SJCRH30 (cell line): ENCODE measurements around the gene ZNF512. TPM values are rescaled to one million over a fixed set of nuclear protein-coding genes. Genes with fewer than 3 reads are reported as not detected.
A peak's percentile ranks its signal among the peaks of the same experiment; 100 is the strongest.
"Not testable (repeated sequence)": the region's sequence is repeated elsewhere in the genome, so short reads cannot be mapped to it uniquely, and the experiment has no call there.

Experiments
- DNase-seq, 2 experiments: peaks; one replicate each; pipeline ENCODE4 v3.0.0-alpha.2; 2015 to 2020
- H3K27ac ChIP-seq: fragments of 250-450 bp; sonication (Bioruptor Pico); 2 replicates; pipeline ENCODE4 v1.5.1; 2020; ENCODE audit warnings: mild to moderate bottlenecking, moderate library complexity
- H3K27me3 ChIP-seq: fragments of 250-450 bp; sonication (Bioruptor Pico); 2 replicates; pipeline ENCODE4 v1.5.1; 2020; ENCODE audit warnings: mild to moderate bottlenecking, moderate library complexity
- H3K36me3 ChIP-seq: fragments of 250-450 bp; sonication (Bioruptor Pico); 2 replicates; pipeline ENCODE4 v1.5.1; 2020; ENCODE audit warnings: mild to moderate bottlenecking, moderate library complexity
- H3K4me1 ChIP-seq: fragments of 250-450 bp; sonication (Bioruptor Pico); 2 replicates; pipeline ENCODE4 v1.5.1; 2020; ENCODE audit warnings: mild to moderate bottlenecking, moderate library complexity
- H3K4me3 ChIP-seq: fragments of 250-450 bp; sonication (Bioruptor Pico); 2 replicates; pipeline ENCODE4 v1.5.1; 2020; ENCODE audit warnings: mild to moderate bottlenecking, moderate library complexity
- H3K9me3 ChIP-seq: fragments of 250-450 bp; sonication (Bioruptor Pico); replicated peaks from 2 replicates; pipeline ENCODE4 v1.5.1; 2020; ENCODE audit warnings: mild to moderate bottlenecking, moderate library complexity
- total RNA-seq: library from RNA; depleted of rRNA; stranded (reverse); fragments of >200 nt; shearing (Covaris generic); gene quantifications from 2 replicates; pipeline ENCODE4 v1.2.3, GENCODE V29; 2014

The ZNF512 gene
- total RNA-seq, 1 experiment from 2014 or later = 87.8 TPM

DNA sequence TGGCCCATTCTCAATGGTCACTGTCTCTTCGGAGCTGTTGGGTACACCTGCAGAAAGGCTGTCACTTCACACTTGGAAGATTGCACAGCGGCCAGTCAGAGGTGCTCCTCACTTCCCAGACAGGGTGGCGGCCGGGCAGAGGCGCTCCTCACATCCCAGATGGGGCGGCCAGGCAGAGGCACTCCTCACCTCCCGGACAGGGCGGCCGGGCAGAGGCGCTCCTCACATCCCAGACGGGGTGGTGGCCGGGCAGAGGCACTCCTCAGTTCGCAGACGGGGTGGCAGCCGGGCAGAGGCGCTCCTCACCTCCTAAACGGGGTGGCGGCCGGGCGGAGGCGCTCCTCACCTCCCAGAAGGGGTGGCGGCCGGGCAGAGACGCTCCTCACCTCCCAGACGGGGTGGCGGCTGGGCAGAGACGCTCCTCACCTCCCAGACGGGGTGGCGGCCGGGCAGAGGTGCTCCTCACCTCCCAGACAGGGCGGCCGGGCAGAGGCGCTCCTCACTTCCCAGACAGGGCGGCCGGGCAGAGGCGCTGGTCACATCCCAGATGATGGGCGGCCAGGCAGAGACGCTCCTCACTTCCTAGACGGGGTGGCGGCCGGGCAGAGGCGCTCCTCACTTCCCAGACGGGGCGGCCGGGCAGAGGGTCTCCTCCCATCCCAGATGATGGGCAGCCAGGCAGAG is 11.3 kb downstream of the ZNF512 start:
- DNase-seq, H3K4me3 ChIP-seq, H3K4me1 ChIP-seq, H3K27me3 ChIP-seq, H3K27ac ChIP-seq: not testable (repeated sequence)
- Histone ChIP-seq H3K9me3 (peaks cover 24% of the 10 kb centered on the region), H3K36me3 (peaks cover 20% of the 10 kb centered on the region; the same call in 1 of the 2 replicates)

- peaks cover 21% of the 10 kb centered on the region for H3K9me3 ChIP-seq
- not testable (repeated sequence) for DNase-seq
Measured at GRCh38 chr2:27595412-27595811, 12.6 kb downstream of the ZNF512 start.

GRCh38 chr2:27596627-27597026 is 13.8 kb downstream of the ZNF512 start:
- Histone ChIP-seq H3K27ac (no peak overlapping the region), H3K36me3 (peaks cover 35% of the 10 kb centered on the region)
- DNase-seq = no peak

More at GRCh38 chr2:27595412-27595811, 12.6 kb downstream of the ZNF512 start:
- H3K4me1 ChIP-seq, H3K27me3 ChIP-seq, H3K4me3 ChIP-seq, H3K27ac ChIP-seq: not testable (repeated sequence)
- H3K36me3 ChIP-seq = peaks cover 31% of the 10 kb centered on the region

DNA sequence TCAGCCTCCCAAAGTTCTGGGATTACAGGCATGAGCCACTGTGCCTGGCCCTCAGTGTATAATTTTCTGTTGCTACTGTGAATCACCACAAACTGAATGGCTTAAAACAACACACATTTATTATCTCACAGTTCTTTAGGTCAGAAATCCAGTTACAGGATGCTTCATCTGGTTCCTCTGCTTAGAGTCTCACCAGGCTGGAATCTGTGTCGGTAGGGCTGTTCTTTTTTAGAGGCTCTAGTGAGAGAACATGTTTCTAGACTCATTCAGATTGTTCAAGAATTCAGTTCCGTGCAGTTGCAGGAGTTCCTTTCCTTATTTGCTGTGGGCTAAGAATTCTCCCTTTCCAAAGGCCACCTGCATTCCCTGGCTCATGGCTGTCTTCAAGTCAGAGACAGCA is 23.8 kb downstream of the ZNF512 start:
- Histone ChIP-seq H3K9me3 (no peaks in the 10 kb centered on the region), H3K36me3 (peaks cover 78% of the 10 kb centered on the region), H3K4me1 (no peaks in the 10 kb centered on the region), H3K27ac (no peak overlapping the region), H3K4me3 (no peak overlapping the region), H3K27me3 (no peaks in the 10 kb centered on the region)
- DNase-seq = no peak

More at GRCh38 chr2:27596627-27597026, 13.8 kb downstream of the ZNF512 start:
- Histone ChIP-seq H3K27me3 (no peaks in the 10 kb centered on the region), H3K4me1 (no peaks in the 10 kb centered on the region), H3K4me3 (no peak overlapping the region), H3K9me3 (peaks cover 15% of the 10 kb centered on the region)

GRCh38 chr2:27613985-27614384 is 31.1 kb downstream of the ZNF512 start:
- no peak for DNase-seq
- H3K4me3 ChIP-seq = no peak overlapping the region
- H3K27me3 ChIP-seq = no peaks in the 10 kb centered on the region
- H3K27ac ChIP-seq = no peak overlapping the region
- peaks cover 70% of the 10 kb centered on the region for H3K36me3 ChIP-seq
- no peaks in the 10 kb centered on the region for H3K4me1 ChIP-seq
- no peaks in the 10 kb centered on the region for H3K9me3 ChIP-seq

DNA sequence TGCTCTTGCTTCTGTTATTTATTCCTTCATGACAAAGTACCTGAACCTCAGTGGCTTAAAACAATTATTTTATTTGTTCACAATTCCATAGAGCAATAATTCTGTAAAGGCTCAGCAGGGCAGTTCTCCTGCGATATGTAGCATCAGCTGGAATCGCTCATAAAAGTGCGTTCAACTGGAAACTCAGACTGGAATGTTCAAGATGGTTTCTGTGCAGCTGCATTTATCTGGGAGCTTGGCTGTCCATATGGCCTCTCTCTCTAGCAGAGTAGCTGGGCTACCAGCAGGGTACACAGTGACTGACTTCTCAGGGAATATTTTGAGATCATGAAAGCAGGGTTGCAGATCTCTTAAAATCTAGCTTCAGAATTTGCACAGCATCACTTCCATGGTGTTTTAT is 32.5 kb downstream of the ZNF512 start:
- Histone ChIP-seq H3K4me1 (no peaks in the 10 kb centered on the region), H3K36me3 (peaks cover 70% of the 10 kb centered on the region), H3K4me3 (no peak overlapping the region), H3K27me3 (no peaks in the 10 kb centered on the region), H3K9me3 (no peaks in the 10 kb centered on the region), H3K27ac (no peak overlapping the region)
- DNase-seq = no peak

GRCh38 chr2:27621524-27621923 is 38.7 kb downstream of the ZNF512 start:
- no peak overlapping the region for H3K27ac ChIP-seq
- H3K27me3 ChIP-seq = no peaks in the 10 kb centered on the region
- H3K36me3 ChIP-seq = peaks cover 65% of the 10 kb centered on the region
- no peak for DNase-seq
- peaks cover 4% of the 10 kb centered on the region for H3K4me1 ChIP-seq
- H3K9me3 ChIP-seq = no peaks in the 10 kb centered on the region
- no peak overlapping the region for H3K4me3 ChIP-seq

DNA sequence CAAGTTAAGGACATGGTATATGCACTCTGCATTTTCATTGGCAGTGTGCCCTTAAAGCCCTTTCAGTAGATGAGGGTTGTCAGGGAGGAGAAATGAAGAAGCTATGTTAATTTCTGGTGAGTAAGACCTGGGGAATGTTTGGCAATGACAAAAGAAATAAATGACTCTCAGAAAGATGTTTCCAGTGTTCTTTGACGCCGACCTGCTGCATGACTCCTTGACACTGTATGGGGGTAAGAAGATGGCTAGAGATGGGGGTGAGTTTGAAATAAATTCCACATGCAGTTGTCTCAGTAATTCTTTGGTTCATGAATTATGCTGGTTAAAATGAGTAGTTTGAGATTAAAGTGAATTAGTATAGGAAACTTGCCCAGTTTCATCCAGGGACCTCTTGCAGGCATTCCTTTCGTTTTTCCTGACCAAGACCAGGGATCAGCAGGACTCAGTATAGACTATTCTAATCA is 40.1 kb downstream of the ZNF512 start:
- no peak for DNase-seq
- H3K27me3 ChIP-seq = no peaks in the 10 kb centered on the region
- peaks cover 54% of the 10 kb centered on the region for H3K36me3 ChIP-seq
- H3K4me1 ChIP-seq = peaks cover 16% of the 10 kb centered on the region
- H3K9me3 ChIP-seq = no peaks in the 10 kb centered on the region
- H3K27ac ChIP-seq = no peak overlapping the region
- H3K4me3 ChIP-seq = no peak overlapping the region

- H3K4me3 ChIP-seq = no peak overlapping the region
- peaks cover 37% of the 10 kb centered on the region for H3K36me3 ChIP-seq
- H3K27ac ChIP-seq = no peak overlapping the region
- peaks cover 19% of the 10 kb centered on the region for H3K4me1 ChIP-seq
- H3K27me3 ChIP-seq = no peaks in the 10 kb centered on the region
- no peak for DNase-seq
- H3K9me3 ChIP-seq = no peaks in the 10 kb centered on the region
Measured at GRCh38 chr2:27624943-27625342, 42.1 kb downstream of the ZNF512 start.

DNA sequence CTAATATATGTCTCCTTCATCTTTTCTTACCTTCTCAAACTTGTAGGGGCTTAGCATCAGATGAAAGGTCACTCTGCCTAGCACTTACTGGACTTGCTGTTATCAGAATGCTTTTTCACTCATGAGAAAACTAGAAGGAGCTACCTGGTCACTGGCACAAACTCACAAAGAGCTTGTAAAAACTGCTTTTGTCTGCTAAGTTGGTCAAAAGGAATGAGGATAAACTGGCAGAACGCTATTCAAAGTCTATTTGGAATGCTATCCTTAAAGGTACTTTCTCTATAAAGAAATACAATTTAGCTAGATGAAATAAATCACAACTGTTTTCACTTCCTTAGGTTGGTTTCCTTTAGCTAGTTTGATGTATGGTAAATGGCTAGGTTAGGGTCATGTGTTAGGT is 43.5 kb downstream of the ZNF512 start:
- not testable (repeated sequence) for DNase-seq, H3K27me3 ChIP-seq, H3K9me3 ChIP-seq, H3K4me3 ChIP-seq
- H3K4me1 ChIP-seq = peaks cover 19% of the 10 kb centered on the region
- H3K27ac ChIP-seq = peak overlapping the region; percentile 69
- H3K36me3 ChIP-seq = peaks cover 36% of the 10 kb centered on the region

- H3K9me3 ChIP-seq, H3K27me3 ChIP-seq, H3K4me3 ChIP-seq: not testable (repeated sequence)
- DNase-seq = peak; percentile 61 to 71
- H3K4me1 ChIP-seq = peaks cover 19% of the 10 kb centered on the region
- H3K36me3 ChIP-seq = peaks cover 36% of the 10 kb centered on the region
- peak overlapping the region; percentile 69 for H3K27ac ChIP-seq
Measured at GRCh38 chr2:27626921-27627320, 44.1 kb downstream of the ZNF512 start.

- Histone ChIP-seq H3K27me3 (no peaks in the 10 kb centered on the region), H3K36me3 (peaks cover 35% of the 10 kb centered on the region), H3K27ac (peak overlapping the region; percentile 69), H3K4me1 (peaks cover 19% of the 10 kb centered on the region), H3K9me3 (no peaks in the 10 kb centered on the region), H3K4me3 (peak overlapping the region; percentile 81)
- peak; percentile 35 to 52 for DNase-seq
Measured at GRCh38 chr2:27627963-27628766, 45.3 kb downstream of the ZNF512 start.

DNA sequence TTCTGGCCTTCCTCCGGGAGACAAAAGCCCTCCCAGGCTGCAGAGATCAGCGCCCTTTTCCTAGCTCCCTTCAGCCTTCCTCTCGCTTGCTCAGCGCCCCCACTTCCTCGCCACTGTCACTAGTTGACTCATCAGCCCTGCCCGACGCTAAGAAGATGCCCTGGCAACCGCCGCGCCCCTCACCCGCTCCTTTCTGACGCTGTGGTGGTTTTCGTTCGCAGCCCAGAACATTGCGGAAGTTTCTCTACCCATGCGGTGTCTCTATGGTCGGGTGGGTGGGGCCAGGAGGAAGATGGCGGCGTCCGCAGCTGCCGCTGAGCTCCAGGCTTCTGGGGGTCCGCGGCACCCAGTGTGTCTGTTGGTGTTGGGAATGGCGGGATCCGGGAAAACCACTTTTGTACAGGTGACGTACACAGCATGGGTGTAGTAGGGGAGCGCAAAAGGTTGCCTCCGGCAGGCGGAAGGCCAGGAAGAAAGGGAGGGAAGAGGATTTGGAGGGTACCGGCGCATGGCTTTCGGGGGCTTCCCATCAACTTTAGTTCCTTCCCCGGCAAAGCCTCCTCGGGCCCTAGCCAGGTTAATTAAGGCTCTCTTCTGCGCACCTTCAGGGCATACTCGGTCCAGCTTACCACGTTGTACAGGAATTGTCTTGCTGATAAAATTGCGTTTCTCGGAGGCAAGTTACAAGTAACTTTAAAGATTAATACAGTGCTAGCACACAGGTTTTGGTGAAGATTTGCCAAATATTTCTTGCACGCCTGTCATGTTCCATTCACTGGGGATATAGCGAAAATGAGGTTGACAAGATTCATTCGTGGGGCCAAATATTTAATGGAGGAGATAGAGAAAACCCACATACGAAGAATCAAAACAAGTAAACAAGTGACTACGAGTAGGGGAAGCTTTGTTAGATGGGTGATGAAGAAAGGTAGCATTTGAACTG is 46.2 kb downstream of the ZNF512 start, which contains the start of the genes CCDC121 and GPN1:
TSS of gene CCDC121 (minus strand) at position 246 of the 943 bp plus-strand sequence. CDS start 1,213 bp downstream, outside the sequence.
TSS of gene GPN1 (plus strand) at position 284 of the 943 bp plus-strand sequence. CDS start at position 293, 9 bp downstream.
- peak within 1 kb of the TSS; percentile 69 for H3K27ac ChIP-seq
- peaks cover 19% of the 10 kb centered on the region for H3K4me1 ChIP-seq
- no peaks in the 10 kb centered on the region for H3K27me3 ChIP-seq
- DNase-seq = peak; percentile 96 to 97
- H3K4me3 ChIP-seq = peak within 1 kb of the TSS; percentile 81
- peaks cover 34% of the 10 kb centered on the region for H3K36me3 ChIP-seq
- no peaks in the 10 kb centered on the region for H3K9me3 ChIP-seq

GRCh38 chr2:27630257-27630656 is 47.4 kb downstream of the ZNF512 start:
- not testable (repeated sequence) for H3K9me3 ChIP-seq

More at GRCh38 chr2:27630257-27630656, 47.4 kb downstream of the ZNF512 start:
- DNase-seq, H3K4me3 ChIP-seq, H3K27ac ChIP-seq, H3K27me3 ChIP-seq: not testable (repeated sequence)
- H3K4me1 ChIP-seq = peaks cover 19% of the 10 kb centered on the region
- H3K36me3 ChIP-seq = peaks cover 44% of the 10 kb centered on the region
